Upper lobe of left lung (tissue), 6 donors: Measurements from ENCODE around the gene MRPS24. TPM values are rescaled to one million over a fixed set of nuclear protein-coding genes. Genes with fewer than 3 reads are reported as not detected.
A peak's percentile ranks its signal among the peaks of the same experiment; 100 is the strongest.

Experiments used
- ATAC-seq, 2 donors: fragments of 200-7000 bp; cut with Tn5 transposase; one replicate each; pipeline ENCODE4 v1.9.1; 2022; ENCODE audit warnings: mild to moderate bottlenecking in 2 of 2, moderate library complexity in 2 of 2; ENCODE audit not compliant: low FRiP score in 2 of 2
- DNase-seq, 2 donors: peaks; one replicate each; pipeline ENCODE4 v3.0.0-alpha.2; 2019 to 2020
- H3K27ac ChIP-seq, 4 donors: fragments of 200-600 bp; sonication (generic); one replicate each; pipeline ENCODE4 v1.5.1; 2016 to 2019
- H3K27me3 ChIP-seq, 4 donors: fragments of 200-600 bp; sonication (generic); one replicate each; pipeline ENCODE4 v1.5.1; 2017 to 2019
- H3K36me3 ChIP-seq, 4 donors: fragments of 200-600 bp; sonication (generic); one replicate each; pipeline ENCODE4 v1.5.1; 2016 to 2019
- H3K4me1 ChIP-seq, 4 donors: fragments of 200-600 bp; sonication (generic); one replicate each; pipeline ENCODE4 v1.5.1; 2018 to 2019
- H3K4me3 ChIP-seq, 4 donors: fragments of 200-600 bp; sonication (generic); one replicate each; pipeline ENCODE4 v1.5.1; 2017 to 2019; ENCODE audit warnings: mild to moderate bottlenecking in 2 of 4, moderate library complexity in 1 of 4
- H3K9me3 ChIP-seq, 4 donors: fragments of 200-600 bp; sonication (generic); one replicate each; pipeline ENCODE4 v1.5.1; 2018 to 2019
- EP300 ChIP-seq, 4 donors: sonication (generic); formaldehyde crosslinking; IDR thresholded peaks; one replicate each; pipeline ENCODE4 v1.5.1; 2017; ENCODE audit warnings: antibody characterized with exemption in 4 of 4, control low read depth in 2 of 4
- POLR2A ChIP-seq, 4 donors: fragments of 450-650 bp; IDR thresholded peaks; one replicate each; pipeline ENCODE4 v1.5.1; 2016 to 2017; ENCODE audit warnings: antibody characterized with exemption in 4 of 4, mild to moderate bottlenecking in 2 of 4
- POLR2AphosphoS5 ChIP-seq, 2 donors: sonication (generic); formaldehyde crosslinking; IDR thresholded peaks; one replicate each; pipeline ENCODE4 v1.5.1; 2017; ENCODE audit warnings: antibody characterized with exemption in 2 of 2
- WGBS, 2 donors: methylation state at CpG; one replicate each; pipeline ENCODE4 v1.1.5; 2017 to 2018; 5-methylcytosine and 5-hydroxymethylcytosine counted together
- total RNA-seq, 6 donors: library from RNA; depleted of rRNA in 4 of 6; stranded (reverse); fragments of >200 nt in 4 of 6; gene quantifications; one replicate each; pipeline versions ENCODE4 v1.1.0 to v1.2.1, GENCODE V29; 2016 to 2021
- TF ChIP-seq, protein P1 (sequence below), 6 experiments: fragments of 450-650 bp in 4 of 6; fragments of 200-600 bp in 2 of 6; sonication (generic) in 2 of 6; IDR thresholded peaks; one replicate each; pipeline ENCODE4 v1.5.1; 2016 to 2019; ENCODE audit warnings: antibody characterized with exemption in 6 of 6
- donor health status: DM: no; HTN: no; CAD: no; lungs with moderate emphysema.
- donor health status: DM: no; HTN: yes; CAD: no; lungs with severe emphysema.

Gene MRPS24
- total RNA-seq: 10 to 100 TPM; 28.7 to 80.0 (median 53.6) TPM

GRCh38 chr7:43869006-43869866, at the start of gene MRPS24:
Gene MRPS24, minus strand, starts transcription at chr7:43869517. Its CDS starts 22 bp downstream, at chr7:43869495.
- Histone ChIP-seq H3K4me3 (peak within 1 kb of the TSS; percentile 64 to 95 (median 90)), H3K4me1 (peaks cover 13 to 30% (median 15%) of the 10 kb centered on the region in 4 donors), H3K36me3 (peaks cover 0 to 17% (median 8%) of the 10 kb centered on the region in 4 donors), H3K27me3 (no peaks in the 10 kb centered on the region), H3K9me3 (no peaks in the 10 kb centered on the region), H3K27ac (peak within 1 kb of the TSS; percentile 81 to 92 (median 86))
- 1% methylated on average over 11 to 31 of the region's 81 CpGs for WGBS, 2 donors
- ATAC-seq (peak; percentile 97 to 99), DNase-seq (peak; percentile 98)
- TF ChIP-seq POLR2AphosphoS5 (IDR thresholded peaks at IDR 0.05): peak; percentile 68 to 86
- TF ChIP-seq POLR2A (IDR thresholded peaks at IDR 0.05): peak in 3 of 4 donors; percentile 48 to 69 (median 49)
- no peak for TF ChIP-seq EP300 (IDR thresholded peaks at IDR 0.05)

GRCh38 chr7:43915907-43916306, 46.6 kb upstream of the MRPS24 start:
- no peak for DNase-seq
- no peak for ATAC-seq
- Histone ChIP-seq H3K36me3 (peaks cover 0 to 8% (median 0%) of the 10 kb centered on the region in 4 donors), H3K4me3 (no peak overlapping the region), H3K9me3 (no peaks in the 10 kb centered on the region), H3K4me1 (no peaks in the 10 kb centered on the region), H3K27ac (no peak overlapping the region), H3K27me3 (no peaks in the 10 kb centered on the region)
- no peak for TF ChIP-seq POLR2AphosphoS5 (IDR thresholded peaks at IDR 0.05)
- no peak for TF ChIP-seq EP300 (IDR thresholded peaks at IDR 0.05)
- TF ChIP-seq, protein P1, sequence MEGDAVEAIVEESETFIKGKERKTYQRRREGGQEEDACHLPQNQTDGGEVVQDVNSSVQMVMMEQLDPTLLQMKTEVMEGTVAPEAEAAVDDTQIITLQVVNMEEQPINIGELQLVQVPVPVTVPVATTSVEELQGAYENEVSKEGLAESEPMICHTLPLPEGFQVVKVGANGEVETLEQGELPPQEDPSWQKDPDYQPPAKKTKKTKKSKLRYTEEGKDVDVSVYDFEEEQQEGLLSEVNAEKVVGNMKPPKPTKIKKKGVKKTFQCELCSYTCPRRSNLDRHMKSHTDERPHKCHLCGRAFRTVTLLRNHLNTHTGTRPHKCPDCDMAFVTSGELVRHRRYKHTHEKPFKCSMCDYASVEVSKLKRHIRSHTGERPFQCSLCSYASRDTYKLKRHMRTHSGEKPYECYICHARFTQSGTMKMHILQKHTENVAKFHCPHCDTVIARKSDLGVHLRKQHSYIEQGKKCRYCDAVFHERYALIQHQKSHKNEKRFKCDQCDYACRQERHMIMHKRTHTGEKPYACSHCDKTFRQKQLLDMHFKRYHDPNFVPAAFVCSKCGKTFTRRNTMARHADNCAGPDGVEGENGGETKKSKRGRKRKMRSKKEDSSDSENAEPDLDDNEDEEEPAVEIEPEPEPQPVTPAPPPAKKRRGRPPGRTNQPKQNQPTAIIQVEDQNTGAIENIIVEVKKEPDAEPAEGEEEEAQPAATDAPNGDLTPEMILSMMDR (IDR thresholded peaks at IDR 0.05): no peak
- TF ChIP-seq POLR2A (IDR thresholded peaks at IDR 0.05): no peak
- whole genome bisulfite sequencing, 2 donors: 93% methylated on average over 5 of the region's 5 CpGs

GRCh38 chr7:43914795-43915194, 45.5 kb upstream of the MRPS24 start:
- H3K27ac ChIP-seq: no peak overlapping the region
- ATAC-seq: no peak
- TF ChIP-seq POLR2AphosphoS5 (IDR thresholded peaks at IDR 0.05) (no peak), EP300 (IDR thresholded peaks at IDR 0.05) (no peak), POLR2A (IDR thresholded peaks at IDR 0.05) (no peak)
- TF ChIP-seq, protein P1 (IDR thresholded peaks at IDR 0.05): no peak
- peaks cover 0 to 8% (median 0%) of the 10 kb centered on the region in 4 donors for H3K36me3 ChIP-seq
- no peaks in the 10 kb centered on the region for H3K4me1 ChIP-seq
- H3K9me3 ChIP-seq: no peaks in the 10 kb centered on the region
- H3K4me3 ChIP-seq: no peak overlapping the region
- H3K27me3 ChIP-seq: no peaks in the 10 kb centered on the region
- DNase-seq: no peak
- 90 to 91% methylated on average over 5 of the region's 5 CpGs for WGBS, 2 donors

DNA sequence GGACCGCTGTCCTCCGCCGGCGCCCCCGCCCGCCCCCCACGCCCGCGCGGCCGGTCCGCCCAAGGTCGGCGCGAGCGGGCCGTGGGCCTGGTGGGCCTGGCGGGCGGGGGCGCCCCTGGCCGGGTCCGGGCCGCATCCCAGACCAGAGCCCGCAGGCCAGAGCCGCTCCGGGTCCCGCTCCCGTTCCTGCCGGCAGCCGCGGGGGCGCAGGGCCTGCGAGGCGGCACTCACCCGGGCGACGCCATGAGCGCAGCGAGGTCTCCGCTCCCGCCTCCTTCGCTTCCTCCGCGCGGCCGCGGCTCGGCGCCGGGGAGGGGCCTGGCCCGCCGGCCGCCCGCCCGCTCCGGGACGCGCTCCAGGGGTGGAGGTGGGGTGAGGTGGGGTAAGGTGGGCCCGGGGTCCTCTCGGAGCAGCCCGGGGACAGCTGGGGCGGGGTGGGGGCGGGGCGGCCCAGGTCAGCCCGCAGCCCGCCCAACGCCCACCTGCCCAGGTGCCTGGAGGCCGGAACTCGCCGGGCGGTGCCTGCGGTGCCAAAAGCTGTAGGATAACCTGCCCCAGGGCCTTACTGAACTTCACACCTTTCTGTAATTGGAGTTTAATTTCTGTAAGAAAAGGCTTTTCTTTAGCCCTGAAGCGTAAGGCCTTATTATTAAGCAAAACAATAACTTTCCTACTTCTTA, 37.2 kb upstream of the MRPS24 start, which contains the start of gene URGCP:
Gene URGCP (minus strand): TSS at position 266 of the 680 bp plus-strand sequence. CDS start 21 bp downstream, at position 245.
- H3K36me3 ChIP-seq: no peaks in the 10 kb centered on the region
- peaks cover 20 to 29% (median 23%) of the 10 kb centered on the region in 4 donors for H3K4me1 ChIP-seq
- H3K27ac ChIP-seq: peak within 1 kb of the TSS; percentile 82 to 95 (median 86)
- peak; percentile 61 to 91 for ATAC-seq
- no peaks in the 10 kb centered on the region for H3K27me3 ChIP-seq
- no peaks in the 10 kb centered on the region for H3K9me3 ChIP-seq
- TF ChIP-seq, protein P1 (IDR thresholded peaks at IDR 0.05): no peak
- no peak for TF ChIP-seq EP300 (IDR thresholded peaks at IDR 0.05)
- TF ChIP-seq POLR2A (IDR thresholded peaks at IDR 0.05): peak in 1 of 4 donors; percentile 37
- TF ChIP-seq POLR2AphosphoS5 (IDR thresholded peaks at IDR 0.05): no peak
- 0 to 1% methylated on average over 1 to 9 of the region's 73 CpGs for WGBS, 2 donors
- H3K4me3 ChIP-seq: peak within 1 kb of the TSS; percentile 60 to 88 (median 83)
- peak; percentile 40 to 94 for DNase-seq

DNA sequence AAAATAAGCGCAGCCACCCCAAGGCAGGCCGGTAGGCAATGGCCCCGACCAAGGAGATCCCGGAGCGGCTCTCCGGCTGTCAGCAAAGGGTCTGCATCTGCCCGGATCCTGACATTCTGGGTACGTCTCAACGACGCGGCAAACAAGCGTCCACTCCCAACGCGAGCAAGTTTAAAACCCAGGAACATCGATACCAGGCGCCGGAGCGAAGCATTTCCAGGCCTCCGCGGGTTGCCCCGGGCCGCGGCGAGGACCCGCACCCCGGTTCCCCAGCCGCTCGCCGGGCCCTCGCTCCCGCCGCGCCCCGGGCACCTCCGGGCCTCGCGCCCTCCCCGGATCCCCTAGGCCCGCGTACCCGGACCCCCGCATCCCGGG, 36.6 kb upstream of the MRPS24 start:
- H3K36me3 ChIP-seq: no peaks in the 10 kb centered on the region
- ATAC-seq: peak; percentile 16 to 63

More for the DNA sequence above, 36.6 kb upstream of the MRPS24 start:
- Histone ChIP-seq H3K27me3 (no peaks in the 10 kb centered on the region), H3K27ac (peak overlapping the region; percentile 82 to 95 (median 86)), H3K4me3 (peak overlapping the region; percentile 60 to 88 (median 83)), H3K4me1 (peaks cover 21 to 32% (median 24%) of the 10 kb centered on the region in 4 donors), H3K9me3 (no peaks in the 10 kb centered on the region)
- peak in 1 of 2 donors; percentile 5 for TF ChIP-seq POLR2AphosphoS5 (IDR thresholded peaks at IDR 0.05)
- no peak for TF ChIP-seq POLR2A (IDR thresholded peaks at IDR 0.05)
- no peak for DNase-seq
- WGBS, 2 donors: 0 to 1% methylated on average over 6 to 12 of the region's 43 CpGs
